MCF 10A (cell line): Measurements from ENCODE around the gene PIEZO1. TPM values are rescaled to one million over a fixed set of nuclear protein-coding genes. Genes with fewer than 3 reads are reported as not detected.

Source experiments
- BruUV-seq: library from RNA; stranded (reverse); fragments of 400-500 nt; replicated peaks from 2 replicates; lab custom pipeline; 2021; lab: Mats Ljungman, UMichigan
- CTCF ChIA-PET: fragments of 300-600 bp; sonication (Branson Sonifier 250); formaldehyde crosslinking; extraction: SDS; loops from one replicate; lab custom pipeline; 2021; ENCODE audit warnings: antibody characterized with exemption, inconsistent platforms; lab: Yijun Ruan, JAX
- POLR2A ChIA-PET: fragments of 300-600, 350-650 bp; sonication (Branson Sonifier 250); formaldehyde crosslinking; extraction: SDS; loops from one replicate; lab custom pipeline; 2020; ENCODE audit warnings: antibody characterized with exemption, inconsistent platforms; lab: Yijun Ruan, JAX
- DNase-seq: peaks from one replicate; pipeline ENCODE4 v3.0.0-alpha.2; 2018; ENCODE audit not compliant: unreplicated experiment
- H3K27ac Mint-ChIP-seq: one replicate; pipeline ENCODE4 v1.8.0; 2022; ENCODE audit warnings: mild to moderate bottlenecking, low read depth, mixed read lengths; ENCODE audit not compliant: unreplicated experiment
- H3K27me3 Mint-ChIP-seq: one replicate; pipeline ENCODE4 v1.8.0; 2022; ENCODE audit warnings: mixed read lengths; ENCODE audit not compliant: insufficient read depth, unreplicated experiment
- H3K36me3 Mint-ChIP-seq: one replicate; pipeline ENCODE4 v1.8.0; 2022; ENCODE audit warnings: mild to moderate bottlenecking, moderate library complexity, mixed read lengths; ENCODE audit not compliant: insufficient read depth, unreplicated experiment
- H3K4me1 Mint-ChIP-seq: one replicate; pipeline ENCODE4 v1.8.0; 2022; ENCODE audit warnings: mixed read lengths; ENCODE audit not compliant: insufficient read depth, unreplicated experiment
- H3K4me3 Mint-ChIP-seq: one replicate; pipeline ENCODE4 v1.8.0; 2022; ENCODE audit warnings: mild to moderate bottlenecking, moderate library complexity, mixed read lengths; ENCODE audit not compliant: unreplicated experiment
- H3K9me3 Mint-ChIP-seq: one replicate; pipeline ENCODE4 v1.8.0; 2022; ENCODE audit warnings: mixed read lengths; ENCODE audit not compliant: unreplicated experiment
- CTCF ChIP-seq: fragments of 200-600 bp; IDR thresholded peaks from one replicate; pipeline ENCODE4 v1.8.0; 2022; ENCODE audit warnings: antibody characterized with exemption, mild to moderate bottlenecking; ENCODE audit not compliant: unreplicated experiment
- intact Hi-C: fragments of 100-400 bp; cut with micrococcal nuclease; formaldehyde crosslinking; loops from 2 replicates; pipeline ENCODE4 v1.14.1; 2022
- total RNA-seq: library from RNA; stranded (reverse); gene quantifications from 2 replicates; pipeline ENCODE4 v1.2.3, GENCODE V29; 2022

Gene PIEZO1
- total RNA-seq, 1 experiment from 2014 or later: 193 TPM

GRCh38 chr16:88780142-88781062 is 4.6 kb downstream of the PIEZO1 start:
- H3K36me3 Mint-ChIP-seq: peaks cover 11% of the 10 kb centered on the region
- H3K9me3 Mint-ChIP-seq: no peaks in the 10 kb centered on the region
- BruUV-seq: no TSS peak
- no peak overlapping the region for H3K4me3 Mint-ChIP-seq
- POLR2A ChIA-PET: interaction anchor here (0.8 to 5.3 kb wide), 4 partner anchors 9 to 437 kb away, joined by 3 to 57 read pairs (median 4); partner anchors contain the start of gene ZNF778
- H3K27ac Mint-ChIP-seq: no peak overlapping the region
- DNase-seq: no peak
- no peaks in the 10 kb centered on the region for H3K27me3 Mint-ChIP-seq
- intact Hi-C loops: no loop called here
- peaks cover 30% of the 10 kb centered on the region for H3K4me1 Mint-ChIP-seq
- CTCF ChIA-PET: interaction anchor here (0.6 to 6.0 kb wide), 10 partner anchors 9 to 78 kb away, joined by 3 to 61 read pairs (median 4); no protein-coding TSS in a partner anchor
- no peak for TF ChIP-seq CTCF

DNA sequence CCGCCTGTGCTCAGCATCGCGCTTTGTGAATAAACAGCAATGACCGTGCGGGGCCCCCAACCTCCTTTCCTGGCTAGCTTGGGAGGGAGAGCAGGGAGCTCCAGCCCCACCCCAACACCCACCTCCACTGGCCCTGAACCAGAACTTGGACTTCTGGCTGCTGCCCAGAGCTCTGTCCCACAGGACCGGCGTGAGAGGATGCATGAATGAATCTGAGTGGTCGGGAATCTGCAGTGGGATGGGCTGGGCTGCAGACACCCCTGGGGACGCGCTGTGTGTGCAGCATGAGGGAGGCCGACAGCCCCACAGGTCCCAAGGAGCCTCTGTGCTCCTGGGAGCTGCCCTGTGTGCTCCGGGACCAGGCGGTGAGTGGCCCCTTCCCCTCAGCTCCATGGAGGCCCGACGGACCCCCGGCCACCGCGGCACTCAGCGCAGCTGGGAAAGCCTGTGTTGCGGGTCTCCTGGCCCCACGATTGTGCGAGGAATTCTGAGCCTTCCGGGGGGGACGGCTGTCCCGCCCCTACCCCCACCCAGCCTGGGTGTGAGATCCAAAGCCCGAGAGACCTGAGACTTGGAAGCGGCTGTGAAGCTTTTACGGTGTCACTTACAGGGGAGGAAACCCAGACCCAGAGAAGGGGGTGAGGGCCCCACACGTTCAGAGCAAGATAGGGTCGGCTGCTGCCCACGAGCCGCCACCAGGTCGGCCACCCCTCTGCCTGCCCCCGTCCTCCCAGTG is 5.4 kb downstream of the PIEZO1 start:
- BruUV-seq: no TSS peak
- peaks cover 30% of the 10 kb centered on the region for H3K4me1 Mint-ChIP-seq
- no peak overlapping the region for H3K27ac Mint-ChIP-seq
- H3K4me3 Mint-ChIP-seq: no peak overlapping the region
- intact Hi-C loops: no loop called here
- peaks cover 11% of the 10 kb centered on the region for H3K36me3 Mint-ChIP-seq
- ChIA-PET POLR2A (interaction anchor here (5.3 kb wide), 1 partner anchor 8 kb away, joined by 57 read pairs; no protein-coding TSS in a partner anchor), CTCF (interaction anchor here (1.1 to 6.0 kb wide), 5 partner anchors 8 to 44 kb away, joined by 3 to 61 read pairs (median 6); no protein-coding TSS in a partner anchor)
- no peak for TF ChIP-seq CTCF
- no peak for DNase-seq
- H3K27me3 Mint-ChIP-seq: no peaks in the 10 kb centered on the region
- H3K9me3 Mint-ChIP-seq: no peaks in the 10 kb centered on the region

GRCh38 chr16:88778541-88779065 is 6.4 kb downstream of the PIEZO1 start:
- no peak overlapping the region for H3K27ac Mint-ChIP-seq
- ChIA-PET CTCF (interaction anchor here (0.7 to 6.0 kb wide), 4 partner anchors 24 to 60 kb away, joined by 4 to 61 read pairs (median 5); no protein-coding TSS in a partner anchor), POLR2A (no interaction called here)
- H3K4me1 Mint-ChIP-seq: peaks cover 30% of the 10 kb centered on the region
- peaks cover 11% of the 10 kb centered on the region for H3K36me3 Mint-ChIP-seq
- intact Hi-C loops: no loop called here
- DNase-seq: no peak
- no peaks in the 10 kb centered on the region for H3K9me3 Mint-ChIP-seq
- H3K4me3 Mint-ChIP-seq: no peak overlapping the region
- BruUV-seq: no TSS peak
- H3K27me3 Mint-ChIP-seq: no peaks in the 10 kb centered on the region
- no peak for TF ChIP-seq CTCF

DNA sequence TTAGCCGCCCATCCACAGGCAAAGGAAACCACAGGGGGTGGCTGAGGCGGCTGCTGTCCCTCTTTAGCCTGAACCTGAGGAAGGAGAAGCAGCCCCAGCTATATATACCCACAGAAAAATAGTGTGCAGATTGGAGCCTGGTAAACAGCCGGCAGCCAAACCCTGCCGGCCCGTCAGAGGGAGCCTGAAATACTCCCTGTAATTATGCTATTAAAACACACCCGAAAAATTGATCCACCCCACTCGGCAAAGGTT is 6.8 kb downstream of the PIEZO1 start:
- no peak for DNase-seq
- no peak overlapping the region for H3K4me3 Mint-ChIP-seq
- BruUV-seq: no TSS peak
- H3K4me1 Mint-ChIP-seq: peaks cover 26% of the 10 kb centered on the region
- CTCF ChIA-PET: interaction anchor here (0.7 to 1.2 kb wide), 2 partner anchors 41 to 60 kb away, joined by 4 read pairs; no protein-coding TSS in a partner anchor
- no peak for TF ChIP-seq CTCF
- no peaks in the 10 kb centered on the region for H3K27me3 Mint-ChIP-seq
- POLR2A ChIA-PET: no interaction called here
- H3K36me3 Mint-ChIP-seq: peaks cover 11% of the 10 kb centered on the region
- H3K27ac Mint-ChIP-seq: no peak overlapping the region
- H3K9me3 Mint-ChIP-seq: no peaks in the 10 kb centered on the region
- intact Hi-C loops: no loop called here
